ENCODE measurements around the gene SPECC1L.

Gene SPECC1L

GRCh38 chr22:24465566-24465965 lies 194.9 kb downstream of the SPECC1L start:
- Histone ChIP-seq H3K36me3 (ENCODE audit: control insufficient read depth in 1 of 2, insufficient read depth in 2 of 2, low read length in 2 of 2) (no peaks in the 10 kb centered on the region), H3K27me3 (ENCODE audit: control insufficient read depth in 1 of 2, insufficient read depth in 2 of 2, low read length in 2 of 2) (no peaks in the 10 kb centered on the region), H3K27ac (ENCODE audit: low read depth, low read length) (no peak overlapping the region), H3K4me3 (ENCODE audit: low read depth in 1 of 2, low read length in 2 of 2) (no peak overlapping the region), H3K9ac (ENCODE audit: low read depth in 1 of 2, low read length in 2 of 2) (no peak overlapping the region), H3K4me1 (ENCODE audit: control insufficient read depth in 1 of 2, insufficient read depth in 2 of 2, low read length in 2 of 2) (peaks cover 6 to 10% of the 10 kb centered on the region in 2 donors), H3K9me3 (ENCODE audit: control insufficient read depth in 1 of 2, low read length in 2 of 2) (no peaks in the 10 kb centered on the region)

GRCh38 chr22:24465975-24466374 lies 195.3 kb downstream of the SPECC1L start:
- H3K4me3 ChIP-seq (ENCODE audit: low read depth in 1 of 2, low read length in 2 of 2): no peak overlapping the region
- H3K4me1 ChIP-seq (ENCODE audit: control insufficient read depth in 1 of 2, insufficient read depth in 2 of 2, low read length in 2 of 2): peaks cover 5 to 6% of the 10 kb centered on the region in 2 donors
- no peaks in the 10 kb centered on the region for H3K36me3 ChIP-seq (ENCODE audit: control insufficient read depth in 1 of 2, insufficient read depth in 2 of 2, low read length in 2 of 2)
- H3K27ac ChIP-seq (ENCODE audit: low read depth, low read length): no peak overlapping the region
- H3K27me3 ChIP-seq (ENCODE audit: control insufficient read depth in 1 of 2, insufficient read depth in 2 of 2, low read length in 2 of 2): no peaks in the 10 kb centered on the region
- no peaks in the 10 kb centered on the region for H3K9me3 ChIP-seq (ENCODE audit: control insufficient read depth in 1 of 2, low read length in 2 of 2)
- H3K9ac ChIP-seq (ENCODE audit: low read depth in 1 of 2, low read length in 2 of 2): peak overlapping the region in 1 of 2 donors; percentile 4

GRCh38 chr22:24466716-24467328 lies 196.2 kb downstream of the SPECC1L start:
- H3K4me3 ChIP-seq (ENCODE audit: low read depth in 1 of 2, low read length in 2 of 2): no peak overlapping the region
- peaks cover 4 to 6% of the 10 kb centered on the region in 2 donors for H3K4me1 ChIP-seq (ENCODE audit: control insufficient read depth in 1 of 2, insufficient read depth in 2 of 2, low read length in 2 of 2)
- no peaks in the 10 kb centered on the region for H3K36me3 ChIP-seq (ENCODE audit: control insufficient read depth in 1 of 2, insufficient read depth in 2 of 2, low read length in 2 of 2)
- H3K9ac ChIP-seq (ENCODE audit: low read depth in 1 of 2, low read length in 2 of 2): peak overlapping the region in 1 of 2 donors; percentile 4
- no peaks in the 10 kb centered on the region for H3K9me3 ChIP-seq (ENCODE audit: control insufficient read depth in 1 of 2, low read length in 2 of 2)
- H3K27me3 ChIP-seq (ENCODE audit: control insufficient read depth in 1 of 2, insufficient read depth in 2 of 2, low read length in 2 of 2): no peaks in the 10 kb centered on the region
- H3K27ac ChIP-seq (ENCODE audit: low read depth, low read length): no peak overlapping the region

GRCh38 chr22:24467340-24467739 lies 196.7 kb downstream of the SPECC1L start:
- Histone ChIP-seq H3K4me1 (ENCODE audit: control insufficient read depth in 1 of 2, insufficient read depth in 2 of 2, low read length in 2 of 2) (peaks cover 4 to 6% of the 10 kb centered on the region in 2 donors), H3K27ac (ENCODE audit: low read depth, low read length) (no peak overlapping the region), H3K36me3 (ENCODE audit: control insufficient read depth in 1 of 2, insufficient read depth in 2 of 2, low read length in 2 of 2) (no peaks in the 10 kb centered on the region), H3K4me3 (ENCODE audit: low read depth in 1 of 2, low read length in 2 of 2) (no peak overlapping the region), H3K9me3 (ENCODE audit: control insufficient read depth in 1 of 2, low read length in 2 of 2) (no peaks in the 10 kb centered on the region), H3K9ac (ENCODE audit: low read depth in 1 of 2, low read length in 2 of 2) (no peak overlapping the region), H3K27me3 (ENCODE audit: control insufficient read depth in 1 of 2, insufficient read depth in 2 of 2, low read length in 2 of 2) (no peaks in the 10 kb centered on the region)

Measured in duodenal mucosa (tissue), 2 donors.